Naive thymus-derived CD8-positive, alpha-beta T cell (primary cell): ENCODE data around the gene BBC3. TPM values are rescaled to one million over a fixed set of nuclear protein-coding genes. Genes with fewer than 3 reads are reported as not detected.

Source experiments
- ATAC-seq, 2 donors: fragments of 150-1000 bp; cut with Tn5 transposase in 1 of 2; sonication (Bioruptor Pico), chemical (Tn5 transposase) in 1 of 2; 1 replicate in 1 of 2; 2 replicates in 1 of 2; pipeline ENCODE4 v1.10.0; 2021; ENCODE audit warnings: mild to moderate bottlenecking in 2 of 2, moderate library complexity in 2 of 2
- POLR2A ChIA-PET: fragments of 350-600 bp; sonication (Branson Sonifier 250); formaldehyde crosslinking; loops from one replicate; lab custom pipeline; 2021; ENCODE audit warnings: antibody characterized with exemption; lab: Charles Lee
- DNase-seq, 10 donors: peaks; one replicate each; pipeline versions ENCODE4 v3.0.0 to v3.0.0-alpha.2; 2020 to 2022
- H3K27ac Mint-ChIP-seq, 10 donors: one replicate each; pipeline ENCODE4 v1.8.0; 2020 to 2022; ENCODE audit warnings: mild to moderate bottlenecking in 10 of 10, mixed read lengths in 10 of 10, moderate library complexity in 4 of 10, inconsistent platforms in 1 of 10
- H3K27me3 Mint-ChIP-seq, 5 donors: one replicate each; pipeline ENCODE4 v1.8.0; 2021 to 2022; ENCODE audit warnings: mixed read lengths in 5 of 5
- H3K36me3 Mint-ChIP-seq, 3 donors: one replicate each; pipeline ENCODE4 v1.8.0; 2020 to 2022; ENCODE audit warnings: mixed read lengths in 3 of 3, mild to moderate bottlenecking in 2 of 3, inconsistent platforms in 1 of 3
- H3K4me1 Mint-ChIP-seq, 4 donors: one replicate each; pipeline ENCODE4 v1.8.0; 2021 to 2022; ENCODE audit warnings: mixed read lengths in 4 of 4
- H3K4me3 Mint-ChIP-seq, 10 donors: one replicate each; pipeline ENCODE4 v1.8.0; 2020 to 2022; ENCODE audit warnings: mild to moderate bottlenecking in 10 of 10, mixed read lengths in 10 of 10, moderate library complexity in 6 of 10, inconsistent platforms in 1 of 10
- H3K9me3 Mint-ChIP-seq, 9 donors: one replicate each; pipeline ENCODE4 v1.8.0; 2020 to 2022; ENCODE audit warnings: mixed read lengths in 9 of 9, mild to moderate bottlenecking in 3 of 9, inconsistent platforms in 1 of 9, moderate library complexity in 1 of 9
- polyA plus RNA-seq, 3 donors: library from polyadenylated mRNA; unstranded; fragments of 300-500 nt; fragmentation: Illumina TruSeq; gene quantifications; one replicate each; pipeline ENCODE4 v1.2.3, GENCODE V29; 2021
- total RNA-seq, 8 experiments: library from RNA in 2 of 8; stranded (reverse) in 2 of 8; gene quantifications; one replicate each; pipeline ENCODE4 v1.2.3 and lab custom pipeline; 2021 to 2026

BBC3 gene
- total and polyA plus RNA-seq, 5 experiments from 2014 or later: 7.2 to 37.4 (median 13.0) TPM

DNA sequence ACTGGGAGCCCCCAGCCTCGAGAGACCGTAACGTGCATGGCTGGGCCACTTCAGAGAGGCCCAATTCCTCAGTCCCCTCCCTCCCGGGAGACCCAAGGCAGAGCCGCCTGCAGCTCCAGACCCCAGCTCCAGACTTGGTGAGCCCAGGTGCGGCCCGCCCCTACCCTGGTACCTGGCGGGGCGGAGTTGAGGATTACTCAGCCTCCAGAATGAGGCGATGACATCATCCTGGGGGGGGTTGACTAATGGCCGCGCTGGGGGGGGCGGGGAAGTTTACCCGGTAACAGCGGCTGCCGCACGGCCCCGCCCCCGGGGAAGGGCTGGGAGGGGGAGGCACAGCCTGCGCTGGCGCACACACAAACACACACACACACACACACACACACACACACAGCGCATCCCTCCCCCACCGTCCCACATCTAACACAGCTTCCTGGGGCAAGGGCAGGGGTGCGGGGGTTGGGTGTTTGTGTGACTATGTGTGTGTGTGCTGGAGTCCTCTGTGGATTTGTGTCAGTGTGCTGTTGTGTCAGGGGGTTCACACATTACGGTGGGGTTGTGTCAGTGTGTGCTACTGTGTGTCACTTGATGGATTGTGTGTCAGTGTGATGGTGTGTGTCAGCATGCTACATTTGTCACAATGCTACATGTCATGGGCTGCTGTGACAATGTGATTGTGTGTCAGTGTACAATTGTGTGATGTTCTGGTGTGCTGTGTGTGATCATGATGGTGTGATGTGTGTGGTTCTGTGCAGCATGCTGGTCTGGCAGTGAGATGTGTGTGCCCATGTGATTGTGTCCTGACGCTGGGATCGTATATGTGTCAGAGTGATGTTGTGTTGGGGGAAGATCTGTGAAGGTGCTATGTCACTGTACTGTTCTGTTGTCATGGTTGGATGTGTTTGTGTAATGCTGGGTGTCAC is 10.3 kb upstream of the BBC3 start:
- H3K36me3 Mint-ChIP-seq: no peaks in the 10 kb centered on the region
- H3K27ac Mint-ChIP-seq: peak overlapping the region in 3 of 10 donors; percentile 60 to 84 (median 70)
- POLR2A ChIA-PET: interaction anchor here (0.6 to 5.3 kb wide), 16 partner anchors 9 to 394 kb away, joined by 3 to 40 read pairs (median 4); partner anchors contain the start of gene CCDC9
- H3K4me3 Mint-ChIP-seq: peak overlapping the region in 3 of 10 donors; percentile 41 to 63 (median 50)
- peaks cover 0 to 6% (median 0%) of the 10 kb centered on the region in 5 donors for H3K27me3 Mint-ChIP-seq
- H3K4me1 Mint-ChIP-seq: peaks cover 6 to 41% (median 28%) of the 10 kb centered on the region in 4 donors
- DNase-seq: peak; percentile 67 to 96 (median 84)
- peak; percentile 51 to 61 for ATAC-seq
- H3K9me3 Mint-ChIP-seq: no peaks in the 10 kb centered on the region

DNA sequence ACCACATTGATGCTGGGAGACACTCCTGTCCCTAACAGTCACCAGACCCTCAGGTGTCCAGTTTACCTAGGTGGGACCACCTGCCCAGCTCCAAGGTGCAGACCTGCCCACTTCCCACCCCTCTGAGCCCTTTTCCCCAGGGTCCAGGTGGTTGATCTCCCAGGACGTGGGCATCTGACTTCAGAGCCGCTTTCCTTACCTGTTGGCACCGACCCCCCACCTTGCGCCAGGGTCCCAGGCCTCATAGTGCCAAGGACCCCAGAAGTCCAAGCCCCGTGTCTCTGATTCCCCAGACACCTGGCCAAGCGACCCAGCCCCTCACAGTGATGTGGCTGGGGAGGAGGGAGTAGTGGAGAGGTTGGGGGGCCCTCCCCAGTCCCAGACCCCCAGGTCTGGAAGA is 9.6 kb upstream of the BBC3 start:
- peaks cover 6 to 41% (median 29%) of the 10 kb centered on the region in 4 donors for H3K4me1 Mint-ChIP-seq
- H3K27me3 Mint-ChIP-seq: peaks cover 0 to 6% (median 0%) of the 10 kb centered on the region in 5 donors
- POLR2A ChIA-PET: interaction anchor here (0.6 to 5.3 kb wide), 16 partner anchors 9 to 395 kb away, joined by 3 to 40 read pairs (median 4); partner anchors contain the start of gene CCDC9
- H3K36me3 Mint-ChIP-seq: no peaks in the 10 kb centered on the region
- peak overlapping the region in 7 of 10 donors; percentile 41 to 68 (median 50) for H3K4me3 Mint-ChIP-seq
- peak overlapping the region in 7 of 10 donors; percentile 19 to 87 (median 70) for H3K27ac Mint-ChIP-seq
- no peaks in the 10 kb centered on the region for H3K9me3 Mint-ChIP-seq
- ATAC-seq: no peak
- no peak for DNase-seq

GRCh38 chr19:47239610-47240296 is 8.8 kb upstream of the BBC3 start:
- POLR2A ChIA-PET: interaction anchor here (0.8 to 5.3 kb wide), 17 partner anchors 8 to 127 kb away, joined by 3 to 40 read pairs (median 5); partner anchors contain the start of gene ZC3H4
- no peaks in the 10 kb centered on the region for H3K9me3 Mint-ChIP-seq
- peak overlapping the region in 7 of 10 donors; percentile 19 to 87 (median 70) for H3K27ac Mint-ChIP-seq

GRCh38 chr19:47239152-47239551 is 8.2 kb upstream of the BBC3 start:
- Mint-ChIP-seq H3K27me3 (peaks cover 0 to 3% (median 0%) of the 10 kb centered on the region in 5 donors), H3K4me1 (peaks cover 6 to 27% (median 21%) of the 10 kb centered on the region in 4 donors), H3K27ac (peak overlapping the region in 9 of 10 donors; percentile 46 to 95 (median 80)), H3K36me3 (no peaks in the 10 kb centered on the region), H3K9me3 (no peaks in the 10 kb centered on the region), H3K4me3 (peak overlapping the region in 9 of 10 donors; percentile 74 to 92 (median 87))
- POLR2A ChIA-PET: interaction anchor here (0.8 to 5.3 kb wide), 9 partner anchors 10 to 126 kb away, joined by 3 to 40 read pairs (median 5); partner anchors contain the start of gene ZC3H4
- ATAC-seq (peak in 1 of 2 donors; percentile 22), DNase-seq (peak in 2 of 10 donors; percentile 33 to 36)

More at GRCh38 chr19:47239610-47240296, 8.8 kb upstream of the BBC3 start:
- peak; percentile 48 to 89 (median 66) for DNase-seq
- ATAC-seq: peak; percentile 39 to 40
- H3K4me3 Mint-ChIP-seq: peak overlapping the region in 7 of 10 donors; percentile 41 to 68 (median 50)
- peaks cover 0 to 4% (median 0%) of the 10 kb centered on the region in 5 donors for H3K27me3 Mint-ChIP-seq
- H3K4me1 Mint-ChIP-seq: peaks cover 6 to 33% (median 25%) of the 10 kb centered on the region in 4 donors
- no peaks in the 10 kb centered on the region for H3K36me3 Mint-ChIP-seq

DNA sequence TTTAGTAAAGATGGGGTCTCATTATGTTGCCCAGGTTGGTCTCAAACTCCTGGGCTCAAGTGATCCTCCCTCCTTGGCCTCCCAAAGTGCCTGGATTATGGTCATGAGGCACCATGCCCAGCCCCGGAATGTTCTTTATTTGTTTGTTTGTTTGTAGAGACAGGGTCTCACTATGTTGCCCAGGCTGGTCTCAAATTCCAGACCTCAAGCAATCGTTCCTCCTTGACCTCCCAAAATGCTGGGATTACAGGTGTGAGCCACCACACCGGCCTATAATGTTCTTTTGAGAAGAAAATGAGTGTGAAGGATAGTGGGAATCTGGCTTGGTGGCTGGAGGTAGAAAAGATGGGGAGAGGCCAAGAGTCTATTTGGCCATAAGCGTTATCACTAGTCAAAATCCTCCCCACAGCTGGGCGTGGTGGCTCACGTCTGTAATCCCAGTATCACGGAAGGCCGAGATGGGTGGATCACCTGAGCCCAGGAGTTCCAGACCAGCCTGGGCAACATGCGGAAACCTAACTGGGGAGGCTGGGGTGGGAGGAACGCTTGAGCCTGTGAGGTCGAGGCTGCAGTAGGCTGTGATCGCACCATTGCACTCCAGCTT is 5.2 kb upstream of the BBC3 start:
- peak overlapping the region in 1 of 10 donors; percentile 57 for H3K27ac Mint-ChIP-seq
- H3K4me3 Mint-ChIP-seq: peak overlapping the region in 1 of 10 donors; percentile 12

GRCh38 chr19:47232422-47233211 is 1.6 kb upstream of the BBC3 start:
- Mint-ChIP-seq H3K4me3 (peak overlapping the region in 9 of 10 donors; percentile 24 to 87 (median 82)), H3K9me3 (no peaks in the 10 kb centered on the region), H3K36me3 (no peaks in the 10 kb centered on the region), H3K4me1 (peaks cover 14 to 21% (median 18%) of the 10 kb centered on the region in 4 donors), H3K27me3 (no peaks in the 10 kb centered on the region), H3K27ac (peak overlapping the region; percentile 66 to 95 (median 87))
- no peak for DNase-seq
- POLR2A ChIA-PET: interaction anchor here (0.6 to 1.8 kb wide), 11 partner anchors 8 to 258 kb away, joined by 3 to 15 read pairs (median 4); partner anchors contain the start of genes CCDC9 and ZC3H4
- ATAC-seq: no peak

More for the DNA sequence above, 5.2 kb upstream of the BBC3 start:
- DNase-seq (no peak), ATAC-seq (no peak)
- peaks cover 0 to 3% (median 0%) of the 10 kb centered on the region in 5 donors for H3K27me3 Mint-ChIP-seq
- H3K4me1 Mint-ChIP-seq: peaks cover 20 to 36% (median 29%) of the 10 kb centered on the region in 4 donors
- POLR2A ChIA-PET: interaction anchor here (5.3 kb wide), 1 partner anchor 10 kb away, joined by 40 read pairs; no protein-coding TSS in a partner anchor
- H3K36me3 Mint-ChIP-seq: no peaks in the 10 kb centered on the region
- no peaks in the 10 kb centered on the region for H3K9me3 Mint-ChIP-seq

GRCh38 chr19:47231215-47232054 is 436 bp upstream of the BBC3 start:
- POLR2A ChIA-PET: interaction anchor here (0.9 to 1.8 kb wide), 6 partner anchors 9 to 86 kb away, joined by 3 to 15 read pairs (median 8); partner anchors contain the start of gene CCDC9
- Mint-ChIP-seq H3K27ac (peak overlapping the region; percentile 66 to 95 (median 92)), H3K9me3 (no peaks in the 10 kb centered on the region), H3K27me3 (no peaks in the 10 kb centered on the region), H3K4me3 (peak overlapping the region; percentile 24 to 87 (median 82)), H3K36me3 (no peaks in the 10 kb centered on the region), H3K4me1 (peaks cover 17 to 31% (median 23%) of the 10 kb centered on the region in 4 donors)
- ATAC-seq (peak; percentile 50 to 63), DNase-seq (peak; percentile 82 to 95 (median 86))

DNA sequence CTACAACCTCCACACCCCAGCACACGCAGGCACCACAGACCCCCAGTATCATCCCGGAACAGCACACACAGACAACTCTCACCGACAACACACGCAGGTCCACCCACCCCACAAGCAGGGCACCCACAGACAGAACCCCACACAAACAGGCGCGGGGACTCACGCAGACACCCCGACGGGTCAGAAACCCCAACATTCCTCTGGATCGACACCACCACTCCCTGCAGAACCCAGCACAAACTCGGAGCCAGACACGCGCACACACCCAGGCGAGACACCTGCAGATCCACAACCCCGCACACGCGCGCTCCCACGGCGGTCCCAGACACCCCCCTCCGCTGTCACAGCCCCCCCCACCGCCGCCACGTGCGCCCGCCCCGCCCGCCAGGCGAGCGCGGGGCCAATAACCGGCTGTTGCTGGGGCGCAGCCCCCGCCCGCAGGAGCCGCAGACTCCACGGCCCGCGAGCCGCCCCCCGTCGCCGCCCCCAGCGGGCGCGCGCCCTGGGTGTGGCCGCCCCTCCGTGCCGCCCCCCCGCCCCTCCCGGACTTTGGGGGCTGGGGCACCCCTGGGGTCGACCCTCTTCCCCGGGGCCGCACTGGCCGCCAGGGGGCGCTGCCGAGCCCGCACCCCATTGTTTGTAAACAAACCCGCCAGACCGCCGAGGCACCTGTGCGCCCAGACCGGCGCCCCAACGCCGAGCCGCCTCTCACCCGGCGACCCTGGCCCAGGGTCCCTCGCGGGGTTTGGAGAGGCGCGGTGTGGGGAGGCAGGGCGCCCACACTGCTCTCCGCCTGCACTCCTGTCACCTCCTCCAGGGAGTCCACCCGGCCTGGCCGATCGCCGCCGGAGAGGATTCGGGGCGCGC is 712 bp downstream of the BBC3 start:
- Mint-ChIP-seq H3K27me3 (no peaks in the 10 kb centered on the region), H3K4me1 (peaks cover 19 to 36% (median 27%) of the 10 kb centered on the region in 4 donors), H3K36me3 (no peaks in the 10 kb centered on the region), H3K4me3 (peak overlapping the region in 7 of 10 donors; percentile 32 to 69 (median 48)), H3K9me3 (no peaks in the 10 kb centered on the region), H3K27ac (peak overlapping the region in 5 of 10 donors; percentile 35 to 78 (median 45))
- ATAC-seq (peak; percentile 28 to 39), DNase-seq (peak; percentile 78 to 95 (median 87))
- POLR2A ChIA-PET: interaction anchor here (1.5 to 6.1 kb wide), 4 partner anchors 10 to 44 kb away, joined by 3 to 116 read pairs (median 6); partner anchors contain the start of genes CCDC9 and INAFM1

- Mint-ChIP-seq H3K27ac (no peak overlapping the region), H3K36me3 (no peaks in the 10 kb centered on the region), H3K9me3 (no peaks in the 10 kb centered on the region), H3K4me1 (peaks cover 19 to 36% (median 28%) of the 10 kb centered on the region in 4 donors), H3K27me3 (no peaks in the 10 kb centered on the region), H3K4me3 (no peak overlapping the region)
- POLR2A ChIA-PET: interaction anchor here (0.7 to 6.1 kb wide), 5 partner anchors 11 to 45 kb away, joined by 3 to 116 read pairs (median 5); partner anchors contain the start of genes CCDC9 and INAFM1
- ATAC-seq (no peak), DNase-seq (peak in 4 of 10 donors; percentile 28 to 63 (median 48))
These were observed 1.3 kb downstream of the BBC3 start for GRCh38 chr19:47229676-47230053.
